MM.1S (cell line): Measurements from ENCODE around the gene MRPL46.

Source experiments
- DNase-seq: peaks from one replicate; pipeline ENCODE4 v3.0.0-alpha.2; 2015
- H2AFZ ChIP-seq: fragments of 300-600 bp; sonication (generic); 2 replicates; pipeline ENCODE4 v1.6.0; 2016; ENCODE audit warnings: antibody characterized with exemption, low read length
- H3F3A ChIP-seq: fragments of 300-600 bp; sonication (generic); 2 replicates; pipeline ENCODE4 v1.6.1; 2016; ENCODE audit warnings: mild to moderate bottlenecking, antibody characterized with exemption, low read length, moderate library complexity, mixed read lengths; ENCODE audit not compliant: insufficient read depth
- H3K27ac ChIP-seq: fragments of 300-600 bp; sonication (generic); 2 replicates; pipeline ENCODE4 v1.5.1; 2016; ENCODE audit warnings: mild to moderate bottlenecking, low read length
- H3K27me3 ChIP-seq: fragments of 300-600 bp; sonication (generic); replicated peaks from 2 replicates; pipeline ENCODE4 v1.6.0; 2016; ENCODE audit warnings: low read length; ENCODE audit not compliant: insufficient read depth
- H3K36me3 ChIP-seq: fragments of 300-600 bp; sonication (generic); replicated peaks from 2 replicates; pipeline ENCODE4 v1.6.1; 2016; ENCODE audit warnings: mild to moderate bottlenecking, low read length, mixed read lengths; ENCODE audit not compliant: insufficient read depth
- H3K4me1 ChIP-seq: fragments of 300-600 bp; sonication (generic); 2 replicates; pipeline ENCODE4 v1.6.1; 2016; ENCODE audit warnings: low read length, mixed read lengths
- H3K4me2 ChIP-seq: fragments of 300-600 bp; sonication (generic); 2 replicates; pipeline ENCODE4 v1.6.0; 2016; ENCODE audit warnings: low read depth, low read length
- H3K4me3 ChIP-seq: fragments of 300-600 bp; sonication (generic); 2 replicates; pipeline ENCODE4 v1.5.1; 2016; ENCODE audit warnings: low read length, mixed read lengths
- H3K79me2 ChIP-seq: fragments of 300-600 bp; sonication (generic); 2 replicates; pipeline ENCODE4 v1.6.1; 2016; ENCODE audit warnings: mixed run types, low read length, mixed read lengths
- H3K9ac ChIP-seq: fragments of 300-600 bp; sonication (generic); 2 replicates; pipeline ENCODE4 v1.6.1; 2016; ENCODE audit warnings: low read length, mixed read lengths
- H3K9me2 ChIP-seq: fragments of 300-600 bp; sonication (generic); replicated peaks from 2 replicates; pipeline ENCODE4 v1.6.1; 2016; ENCODE audit warnings: mild to moderate bottlenecking, low read length, mixed read lengths; ENCODE audit not compliant: insufficient read depth
- H3K9me3 ChIP-seq: fragments of 300-600 bp; sonication (generic); replicated peaks from 2 replicates; pipeline ENCODE4 v1.6.1; 2016; ENCODE audit warnings: mild to moderate bottlenecking, low read length, mixed read lengths; ENCODE audit not compliant: insufficient read depth
- H4K20me1 ChIP-seq: fragments of 300-600 bp; sonication (generic); 2 replicates; pipeline ENCODE4 v1.6.1; 2016; ENCODE audit warnings: mild to moderate bottlenecking, low read length, moderate library complexity, mixed read lengths; ENCODE audit not compliant: insufficient read depth
- CTCF ChIP-seq: fragments of 300-600 bp; sonication (generic); IDR thresholded peaks from 2 replicates; pipeline ENCODE4 v1.5.1; 2016; ENCODE audit warnings: antibody characterized with exemption, low read length, mixed read lengths
- EZH2 ChIP-seq: fragments of 300-600 bp; sonication (generic); optimal IDR thresholded peaks from 2 replicates; pipeline ENCODE3; 2017; ENCODE audit warnings: low read depth, mild to moderate bottlenecking, antibody characterized with exemption, low read length, mixed read lengths
- EZH2phosphoT487 ChIP-seq: fragments of 300-600 bp; sonication (generic); IDR thresholded peaks from 2 replicates; pipeline ENCODE4 v1.6.1; 2018; ENCODE audit warnings: antibody characterized with exemption, low read length

The MRPL46 gene

GRCh38 chr15:88433046-88433685, 34.0 kb downstream of the MRPL46 start:
- Histone ChIP-seq H3K27me3 (no peaks in the 10 kb centered on the region), H3K4me2 (no peak overlapping the region)

GRCh38 chr15:88431441-88431840, 35.7 kb downstream of the MRPL46 start:
- Histone ChIP-seq H2AFZ (no peak overlapping the region), H3K4me3 (no peak overlapping the region), H3K9me3 (no peaks in the 10 kb centered on the region), H3K27me3 (no peaks in the 10 kb centered on the region), H3K4me2 (no peak overlapping the region), H3K9me2 (no peaks in the 10 kb centered on the region), H3K27ac (no peak overlapping the region), H3F3A (no peaks in the 10 kb centered on the region), H4K20me1 (no peaks in the 10 kb centered on the region), H3K4me1 (no peaks in the 10 kb centered on the region), H3K36me3 (no peaks in the 10 kb centered on the region), H3K9ac (no peak overlapping the region), H3K79me2 (no peaks in the 10 kb centered on the region)
- no peak for DNase-seq
- TF ChIP-seq EZH2, result no peak
- no peak for TF ChIP-seq CTCF
- TF ChIP-seq EZH2phosphoT487, result no peak

More at GRCh38 chr15:88433046-88433685, 34.0 kb downstream of the MRPL46 start:
- H3K9ac ChIP-seq, result no peak overlapping the region
- no peak for TF ChIP-seq EZH2
- TF ChIP-seq CTCF, result no peak
- TF ChIP-seq EZH2phosphoT487, result no peak
- H3F3A ChIP-seq, result no peaks in the 10 kb centered on the region
- no peaks in the 10 kb centered on the region for H3K9me2 ChIP-seq
- no peaks in the 10 kb centered on the region for H3K9me3 ChIP-seq
- DNase-seq, result no peak
- no peaks in the 10 kb centered on the region for H3K4me1 ChIP-seq
- no peaks in the 10 kb centered on the region for H3K36me3 ChIP-seq
- H3K4me3 ChIP-seq, result no peak overlapping the region
- H3K27ac ChIP-seq, result no peak overlapping the region
- no peak overlapping the region for H2AFZ ChIP-seq
- H3K79me2 ChIP-seq, result no peaks in the 10 kb centered on the region
- H4K20me1 ChIP-seq, result no peaks in the 10 kb centered on the region

DNA sequence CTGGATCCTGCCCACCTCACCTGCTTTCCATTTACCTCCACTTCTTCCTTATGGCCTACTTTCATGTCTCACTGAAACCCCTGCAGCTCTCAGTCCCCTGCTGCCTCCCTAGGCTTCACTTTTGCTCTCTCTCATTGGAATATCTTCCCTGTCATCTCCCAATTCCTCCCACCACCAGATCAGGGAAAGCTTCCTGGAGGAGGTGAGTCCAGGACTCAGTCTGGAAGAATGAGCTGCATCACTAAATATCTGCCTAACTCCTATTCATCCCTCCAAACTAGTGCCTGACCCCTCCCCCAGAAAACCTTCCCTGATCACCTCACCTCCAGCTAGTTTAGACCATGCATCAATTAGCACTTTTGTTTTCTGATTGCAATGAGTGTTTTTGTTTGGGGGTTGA, 37.1 kb downstream of the MRPL46 start:
- no peak overlapping the region for H3K4me2 ChIP-seq
- TF ChIP-seq CTCF (no peak), EZH2phosphoT487 (no peak), EZH2 (no peak)
- no peaks in the 10 kb centered on the region for H4K20me1 ChIP-seq
- H3K9me3 ChIP-seq, result no peaks in the 10 kb centered on the region
- H2AFZ ChIP-seq, result no peak overlapping the region
- no peaks in the 10 kb centered on the region for H3K36me3 ChIP-seq
- no peak overlapping the region for H3K4me3 ChIP-seq
- DNase-seq, result no peak
- H3K27ac ChIP-seq, result no peak overlapping the region
- H3K27me3 ChIP-seq, result no peaks in the 10 kb centered on the region
- no peaks in the 10 kb centered on the region for H3K4me1 ChIP-seq
- H3K9me2 ChIP-seq, result no peaks in the 10 kb centered on the region
- H3F3A ChIP-seq, result no peaks in the 10 kb centered on the region
- no peak overlapping the region for H3K9ac ChIP-seq
- H3K79me2 ChIP-seq, result no peaks in the 10 kb centered on the region
